B cell (primary cell): ENCODE results near the gene ANO2. TPM values are rescaled to one million over a fixed set of nuclear protein-coding genes. Genes with fewer than 3 reads are reported as not detected.

Experiments used
- ATAC-seq: fragments of 200-7000 bp; cut with Tn5 transposase; one replicate; pipeline ENCODE4 v1.10.0; 2021; ENCODE audit warnings: low read depth, mild to moderate bottlenecking, moderate number of reproducible peaks, moderate library complexity
- CTCF ChIA-PET: fragments of 350-600 bp; sonication (Branson Sonifier 250); formaldehyde crosslinking; loops from one replicate; lab custom pipeline; 2021; ENCODE audit warnings: antibody characterized with exemption, inconsistent platforms; lab: Charles Lee
- POLR2A ChIA-PET: fragments of 350-600 bp; sonication (Branson Sonifier 250); formaldehyde crosslinking; loops from one replicate; lab custom pipeline; 2021; ENCODE audit warnings: antibody characterized with exemption; lab: Charles Lee
- DNase-seq: peaks from one replicate; pipeline ENCODE4 v3.0.0; 2013
- H2AFZ ChIP-seq: 2 replicates; pipeline ENCODE4 v1.6.1; 2012; ENCODE audit warnings: mild to moderate bottlenecking, low read depth, low read length; ENCODE audit not compliant: insufficient read depth, poor library complexity, severe bottlenecking
- H3K27ac ChIP-seq, 2 donors: 1 replicate in 1 of 2; 2 replicates in 1 of 2; pipeline ENCODE4 v1.5.1; 2012 to 2013; ENCODE audit warnings: low read length in 2 of 2, mild to moderate bottlenecking in 2 of 2, moderate library complexity in 1 of 2
- H3K27me3 ChIP-seq, 4 experiments: fragments of 200-600 bp in 1 of 4; sonication (generic) in 1 of 4; replicated peaks in 1 of 4; 1 replicate in 2 of 4; 2 replicates in 2 of 4; pipeline versions ENCODE4 v1.6.1 to v1.7.0; 2013 to 2016; ENCODE audit warnings: low read length in 3 of 4, mild to moderate bottlenecking in 2 of 4, mixed read lengths in 1 of 4, moderate library complexity in 1 of 4; ENCODE audit not compliant: insufficient read depth in 4 of 4, control insufficient read depth in 3 of 4; ENCODE audit errors: control extremely low read depth in 1 of 4
- H3K36me3 ChIP-seq, 2 experiments: replicated peaks in 1 of 2; 1 replicate in 1 of 2; 2 replicates in 1 of 2; pipeline versions ENCODE4 v1.6.1 to v1.7.1; 2013; ENCODE audit warnings: low read length in 1 of 2; ENCODE audit not compliant: insufficient read depth in 2 of 2, control insufficient read depth in 1 of 2; ENCODE audit errors: control extremely low read depth in 1 of 2, extremely low read depth in 1 of 2
- H3K4me1 ChIP-seq, 2 donors: fragments of 200-600 bp in 1 of 2; sonication (generic) in 1 of 2; 1 replicate in 1 of 2; 2 replicates in 1 of 2; pipeline versions ENCODE4 v1.5.1 to v1.6.1; 2013 to 2017; ENCODE audit warnings: low read length in 2 of 2; ENCODE audit not compliant: control insufficient read depth in 2 of 2, insufficient read depth in 2 of 2
- H3K4me2 ChIP-seq: replicated peaks from 2 replicates; pipeline ENCODE3; 2012; ENCODE audit warnings: mild to moderate bottlenecking, low read depth, low read length; ENCODE audit not compliant: poor library complexity, severe bottlenecking
- H3K4me3 ChIP-seq, 5 experiments: fragments of 200-600 bp in 1 of 5; sonication (generic) in 1 of 5; 1 replicate in 3 of 5; 2 replicates in 2 of 5; pipeline versions ENCODE4 v1.5.1 to v1.7.0; 2011 to 2016; ENCODE audit warnings: low read length in 4 of 5, mild to moderate bottlenecking in 4 of 5, low read depth in 2 of 5, control low read depth in 1 of 5, moderate library complexity in 1 of 5; ENCODE audit not compliant: insufficient read depth in 1 of 5; ENCODE audit errors: control extremely low read depth in 1 of 5, extremely low read depth in 1 of 5
- H3K79me2 ChIP-seq: fragments of 200-600 bp; sonication (generic); one replicate; pipeline ENCODE4 v1.6.0; 2016; ENCODE audit warnings: low read length; ENCODE audit not compliant: control insufficient read depth, insufficient read depth
- H3K9ac ChIP-seq: fragments of 200-600 bp; sonication (generic); 2 replicates; pipeline ENCODE4 v1.6.1; 2017; ENCODE audit warnings: mild to moderate bottlenecking, low read length, moderate library complexity
- H3K9me3 ChIP-seq, 3 donors: one replicate each; pipeline versions ENCODE4 v1.6.1 to v1.7.1; 2013; ENCODE audit warnings: low read length in 2 of 3; ENCODE audit not compliant: control insufficient read depth in 2 of 3, insufficient read depth in 1 of 3; ENCODE audit errors: control extremely low read depth in 1 of 3
- H4K20me1 ChIP-seq: 2 replicates; pipeline ENCODE4 v1.6.0; 2012; ENCODE audit warnings: mild to moderate bottlenecking, low read length; ENCODE audit not compliant: insufficient read depth, control insufficient read depth, poor library complexity, severe bottlenecking
- H3K27ac Mint-ChIP-seq: one replicate; pipeline ENCODE4 v1.8.0; 2021; ENCODE audit warnings: mixed read lengths
- H3K27me3 Mint-ChIP-seq: one replicate; pipeline ENCODE4 v1.8.0; 2021; ENCODE audit warnings: mixed read lengths
- H3K4me1 Mint-ChIP-seq: one replicate; pipeline ENCODE4 v1.8.0; 2021; ENCODE audit warnings: mixed read lengths
- H3K4me3 Mint-ChIP-seq: one replicate; pipeline ENCODE4 v1.8.0; 2021; ENCODE audit warnings: mixed read lengths
- H3K9me3 Mint-ChIP-seq: one replicate; pipeline ENCODE4 v1.8.0; 2022; ENCODE audit warnings: mixed read lengths; ENCODE audit not compliant: insufficient read depth
- CTCF ChIP-seq: fragments of 200-600 bp; IDR thresholded peaks from one replicate; pipeline ENCODE4 v1.8.0; 2022; ENCODE audit warnings: antibody characterized with exemption, mild to moderate bottlenecking
- EZH2 ChIP-seq: IDR thresholded peaks from 2 replicates; pipeline ENCODE4 v1.6.1; 2012; ENCODE audit warnings: borderline replicate concordance, low read depth, mild to moderate bottlenecking, moderate library complexity, low read length; ENCODE audit not compliant: insufficient read depth, poor library complexity, severe bottlenecking
- WGBS: methylation state at CpG from one replicate; pipeline ENCODE4 v1.1.5; 2013; ENCODE audit warnings: missing lambda C conversion rate; ENCODE audit not compliant: insufficient coverage; 5-methylcytosine and 5-hydroxymethylcytosine counted together
- intact Hi-C: fragments of 100-400 bp; cut with micrococcal nuclease; formaldehyde crosslinking; loops from one replicate; pipeline ENCODE4 v1.10.0; 2022
- polyA plus RNA-seq: library from polyadenylated mRNA; depleted of rRNA; stranded (reverse); fragments of >200 nt; gene quantifications from 2 replicates; pipeline ENCODE4 v1.2.3, GENCODE V29; 2012
- total RNA-seq, 2 donors: library from RNA; stranded (reverse); fragments of 120-200 nt in 1 of 2; gene quantifications; 1 replicate in 1 of 2; 2 replicates in 1 of 2; pipeline versions ENCODE4 v1.2.3 to v1.2.4, GENCODE V29; 2013 to 2022

The ANO2 gene
- total and polyA plus RNA-seq, 2 donors (not counting 1 experiment from before 2014, with no cell fraction given): not detected

- TF ChIP-seq EZH2: no peak
- TF ChIP-seq CTCF: no peak
- H3K4me1 ChIP-seq: no peaks in the 10 kb centered on the region
- WGBS: 94% methylated on average over 3 of the region's 4 CpGs
Measured at GRCh38 chr12:5665615-5666014, 279.4 kb downstream of the ANO2 start.

GRCh38 chr12:5661811-5662210, 283.2 kb downstream of the ANO2 start:
- no peaks in the 10 kb centered on the region for H3K4me1 Mint-ChIP-seq
- TF ChIP-seq CTCF (no peak), EZH2 (no peak)
- H3K9me3 Mint-ChIP-seq: no peaks in the 10 kb centered on the region
- 89% methylated on average over 8 of the region's 8 CpGs for WGBS
- CTCF ChIA-PET: interaction anchor here (1.3 kb wide), 1 partner anchor 13 kb away, joined by 3 read pairs; no protein-coding TSS in a partner anchor
- no peak overlapping the region for H3K4me3 Mint-ChIP-seq
- H3K36me3 ChIP-seq: no peaks in the 10 kb centered on the region
- ATAC-seq: no peak
- intact Hi-C loops: no loop called here
- no peaks in the 10 kb centered on the region for H3K27me3 ChIP-seq
- H3K4me1 ChIP-seq: no peaks in the 10 kb centered on the region
- POLR2A ChIA-PET: no interaction called here
- H3K79me2 ChIP-seq: no peaks in the 10 kb centered on the region
- no peak overlapping the region for H3K27ac ChIP-seq
- no peaks in the 10 kb centered on the region for H4K20me1 ChIP-seq
- DNase-seq: no peak
- no peak overlapping the region for H2AFZ ChIP-seq
- peaks cover 0 to 5% (median 0%) of the 10 kb centered on the region in 3 donors for H3K9me3 ChIP-seq
- H3K9ac ChIP-seq: no peak overlapping the region
- H3K4me3 ChIP-seq: no peak overlapping the region
- no peaks in the 10 kb centered on the region for H3K27me3 Mint-ChIP-seq
- no peak overlapping the region for H3K27ac Mint-ChIP-seq
- no peak overlapping the region for H3K4me2 ChIP-seq

More at GRCh38 chr12:5665615-5666014, 279.4 kb downstream of the ANO2 start:
- POLR2A ChIA-PET: no interaction called here
- Mint-ChIP-seq H3K4me1 (no peaks in the 10 kb centered on the region), H3K27me3 (no peaks in the 10 kb centered on the region), H3K4me3 (no peak overlapping the region), H3K9me3 (no peaks in the 10 kb centered on the region), H3K27ac (no peak overlapping the region)
- Histone ChIP-seq H3K27me3 (no peaks in the 10 kb centered on the region), H3K9me3 (no peaks in the 10 kb centered on the region), H3K79me2 (no peaks in the 10 kb centered on the region), H3K9ac (no peak overlapping the region), H3K36me3 (no peaks in the 10 kb centered on the region), H2AFZ (no peak overlapping the region), H3K4me3 (no peak overlapping the region), H4K20me1 (no peaks in the 10 kb centered on the region), H3K4me2 (no peak overlapping the region), H3K27ac (no peak overlapping the region)
- ATAC-seq (no peak), DNase-seq (no peak)
- intact Hi-C loops: no loop called here
- CTCF ChIA-PET: no interaction called here
